HepG2 (cell line): Measurements from ENCODE around the gene DOCK2.

Source experiments
- CC2D1A ChIP-seq: sonication (generic); formaldehyde crosslinking; IDR thresholded peaks from 2 replicates; pipeline ENCODE4 v1.8.1; 2023; ENCODE audit warnings: mild to moderate bottlenecking, missing genetic modification reagents
- CENPT ChIP-seq: sonication (generic); formaldehyde crosslinking; IDR thresholded peaks from 2 replicates; pipeline ENCODE4 v1.8.0; 2022; ENCODE audit warnings: low read depth, mild to moderate bottlenecking, moderate library complexity, missing genetic modification reagents
- MEF2D ChIP-seq: sonication (generic); formaldehyde crosslinking; IDR thresholded peaks from 2 replicates; pipeline ENCODE4 v1.5.1; 2020; ENCODE audit warnings: mild to moderate bottlenecking, missing genetic modification reagents
- NBN ChIP-seq: fragments of 450-650 bp; conservative IDR thresholded peaks from 2 replicates; pipeline ENCODE4 v1.6.1; 2017
- NR2C2 ChIP-seq: sonication (generic); formaldehyde crosslinking; IDR thresholded peaks from 2 replicates; pipeline ENCODE4 v1.4.0; 2020; ENCODE audit warnings: missing genetic modification reagents, mild to moderate bottlenecking, moderate library complexity, borderline replicate concordance

- TF ChIP-seq NR2C2 (CRISPR knock-in tag) (no peak), NBN (no peak), CC2D1A (CRISPR knock-in tag) (no peak), MEF2D (no peak), CENPT (CRISPR knock-in tag) (no peak)
Observed at GRCh38 chr5:169797577-169797976, 160.5 kb downstream of the DOCK2 start.
